WTC11 (cell line): ENCODE data around the gene GPLD1. TPM values are rescaled to one million over a fixed set of nuclear protein-coding genes. Genes with fewer than 3 reads are reported as not detected.
A peak's percentile ranks its signal among the peaks of the same experiment; 100 is the strongest.

Experiments used
- ATAC-seq: fragments of 200-7000 bp; cut with Tn5 transposase; 2 replicates; pipeline ENCODE4 v1.10.0; 2021; ENCODE audit warnings: mild to moderate bottlenecking, moderate library complexity
- CTCF ChIA-PET: fragments of 300-600 bp; sonication (Branson Sonifier 250); formaldehyde crosslinking; loops from one replicate; lab custom pipeline; 2021; ENCODE audit warnings: antibody characterized with exemption; lab: Charles Lee
- POLR2A ChIA-PET: fragments of 350-600 bp; sonication (Branson Sonifier 250); formaldehyde crosslinking; loops from one replicate; lab custom pipeline; 2021; ENCODE audit warnings: antibody characterized with exemption; lab: Charles Lee
- DNase-seq: peaks from one replicate; pipeline ENCODE4 v3.0.0; 2021; ENCODE audit warnings: low spot score
- H3K27ac Mint-ChIP-seq: 2 replicates; pipeline ENCODE4 v1.8.0; 2021; ENCODE audit warnings: mixed read lengths
- H3K27me3 Mint-ChIP-seq: 2 replicates; pipeline ENCODE4 v1.8.0; 2021; ENCODE audit warnings: low read depth, mild to moderate bottlenecking, moderate library complexity, mixed read lengths
- H3K36me3 Mint-ChIP-seq: 2 replicates; pipeline ENCODE4 v1.8.0; 2021; ENCODE audit warnings: mixed read lengths
- H3K4me1 Mint-ChIP-seq: 2 replicates; pipeline ENCODE4 v1.8.0; 2022; ENCODE audit warnings: mixed read lengths
- H3K4me3 Mint-ChIP-seq: 2 replicates; pipeline ENCODE4 v1.8.0; 2021; ENCODE audit warnings: mild to moderate bottlenecking, moderate library complexity, mixed read lengths
- H3K9me3 Mint-ChIP-seq: 2 replicates; pipeline ENCODE4 v1.8.0; 2021; ENCODE audit warnings: mixed read lengths
- ELF4 ChIP-seq: sonication (generic); formaldehyde crosslinking; IDR thresholded peaks from 2 replicates; pipeline ENCODE4 v1.8.1; 2022; ENCODE audit warnings: low read depth, mild to moderate bottlenecking, moderate library complexity, missing genetic modification reagents
- GABPB1 ChIP-seq: sonication (generic); formaldehyde crosslinking; IDR thresholded peaks from 2 replicates; pipeline ENCODE4 v1.8.1; 2023; ENCODE audit warnings: mild to moderate bottlenecking, missing genetic modification reagents
- HMGA2 ChIP-seq: fragments of 250-450 bp; sonication (Bioruptor Pico); IDR thresholded peaks from 2 replicates; pipeline ENCODE4 v1.4.0; 2021; ENCODE audit warnings: mild to moderate bottlenecking, moderate library complexity
- JAZF1 ChIP-seq: fragments of 250-450 bp; sonication (Bioruptor Pico); IDR thresholded peaks from 2 replicates; pipeline ENCODE4 v1.9.0; 2021; ENCODE audit warnings: moderate library complexity, mild to moderate bottlenecking, inconsistent platforms
- JUN ChIP-seq: sonication (generic); formaldehyde crosslinking; IDR thresholded peaks from 2 replicates; pipeline ENCODE4 v1.8.0; 2023; ENCODE audit warnings: mild to moderate bottlenecking, missing genetic modification reagents
- NFYB ChIP-seq: sonication (generic); formaldehyde crosslinking; conservative IDR thresholded peaks from 2 replicates; pipeline ENCODE4 v1.8.0; 2022; ENCODE audit warnings: low read depth, missing genetic modification reagents
- NR1H2 ChIP-seq: sonication (generic); formaldehyde crosslinking; IDR thresholded peaks from 2 replicates; pipeline ENCODE4 v1.9.0; 2021; ENCODE audit warnings: mild to moderate bottlenecking, moderate library complexity, missing genetic modification reagents
- NR3C1 ChIP-seq: sonication (generic); formaldehyde crosslinking; conservative IDR thresholded peaks from 2 replicates; pipeline ENCODE4 v1.8.1; 2023; ENCODE audit warnings: low read depth, mild to moderate bottlenecking, missing genetic modification reagents
- PRRX2 ChIP-seq: fragments of 250-450 bp; sonication (Bioruptor Pico); IDR thresholded peaks from 2 replicates; pipeline ENCODE4 v1.8.0; 2021; ENCODE audit warnings: mild to moderate bottlenecking
- RORB ChIP-seq: fragments of 250-450 bp; sonication (Bioruptor Pico); IDR thresholded peaks from 2 replicates; pipeline ENCODE4 v1.9.0; 2021; ENCODE audit warnings: mild to moderate bottlenecking
- TCF7 ChIP-seq: sonication (generic); formaldehyde crosslinking; IDR thresholded peaks from 2 replicates; pipeline ENCODE4 v1.8.0; 2022; ENCODE audit warnings: mild to moderate bottlenecking, low read depth, missing genetic modification reagents, moderate library complexity
- ZNF416 ChIP-seq: fragments of 250-450 bp; sonication (Bioruptor Pico); IDR thresholded peaks from 2 replicates; pipeline ENCODE4 v1.9.0; 2021; ENCODE audit warnings: mild to moderate bottlenecking, inconsistent platforms
- total RNA-seq: library from RNA; stranded (reverse); gene quantifications from 3 replicates; pipeline ENCODE4 v1.2.3, GENCODE V29; 2021
- TF ChIP-seq, protein P1 (sequence below): sonication (generic); formaldehyde crosslinking; IDR thresholded peaks from 2 replicates; pipeline ENCODE4 v1.8.1; 2023; ENCODE audit warnings: mild to moderate bottlenecking, missing genetic modification reagents, moderate library complexity
- TF ChIP-seq, protein P2 (sequence below): sonication (generic); formaldehyde crosslinking; conservative IDR thresholded peaks from 2 replicates; pipeline ENCODE4 v1.8.1; 2023; ENCODE audit warnings: mild to moderate bottlenecking, low read depth, missing genetic modification reagents, moderate library complexity
- TF ChIP-seq, protein P3 (sequence below): fragments of 250-450 bp; sonication (Bioruptor Pico); IDR thresholded peaks from 2 replicates; pipeline ENCODE4 v1.9.0; 2021; ENCODE audit warnings: mild to moderate bottlenecking
- TF ChIP-seq, protein P4 (sequence below): sonication (generic); formaldehyde crosslinking; IDR thresholded peaks from 2 replicates; pipeline ENCODE4 v1.8.0; 2022; ENCODE audit warnings: mild to moderate bottlenecking, missing genetic modification reagents
- TF ChIP-seq, protein P5 (sequence below): sonication (generic); formaldehyde crosslinking; IDR thresholded peaks from 2 replicates; pipeline ENCODE4 v1.8.0; 2022; ENCODE audit warnings: missing genetic modification reagents
- TF ChIP-seq, protein P6 (sequence below): fragments of 250-450 bp; sonication (Bioruptor Pico); IDR thresholded peaks from 2 replicates; pipeline ENCODE4 v2.1.2; 2022; ENCODE audit warnings: mild to moderate bottlenecking, moderate library complexity

Gene GPLD1
- total RNA-seq, 1 experiment from 2014 or later, result 8.4 TPM

DNA sequence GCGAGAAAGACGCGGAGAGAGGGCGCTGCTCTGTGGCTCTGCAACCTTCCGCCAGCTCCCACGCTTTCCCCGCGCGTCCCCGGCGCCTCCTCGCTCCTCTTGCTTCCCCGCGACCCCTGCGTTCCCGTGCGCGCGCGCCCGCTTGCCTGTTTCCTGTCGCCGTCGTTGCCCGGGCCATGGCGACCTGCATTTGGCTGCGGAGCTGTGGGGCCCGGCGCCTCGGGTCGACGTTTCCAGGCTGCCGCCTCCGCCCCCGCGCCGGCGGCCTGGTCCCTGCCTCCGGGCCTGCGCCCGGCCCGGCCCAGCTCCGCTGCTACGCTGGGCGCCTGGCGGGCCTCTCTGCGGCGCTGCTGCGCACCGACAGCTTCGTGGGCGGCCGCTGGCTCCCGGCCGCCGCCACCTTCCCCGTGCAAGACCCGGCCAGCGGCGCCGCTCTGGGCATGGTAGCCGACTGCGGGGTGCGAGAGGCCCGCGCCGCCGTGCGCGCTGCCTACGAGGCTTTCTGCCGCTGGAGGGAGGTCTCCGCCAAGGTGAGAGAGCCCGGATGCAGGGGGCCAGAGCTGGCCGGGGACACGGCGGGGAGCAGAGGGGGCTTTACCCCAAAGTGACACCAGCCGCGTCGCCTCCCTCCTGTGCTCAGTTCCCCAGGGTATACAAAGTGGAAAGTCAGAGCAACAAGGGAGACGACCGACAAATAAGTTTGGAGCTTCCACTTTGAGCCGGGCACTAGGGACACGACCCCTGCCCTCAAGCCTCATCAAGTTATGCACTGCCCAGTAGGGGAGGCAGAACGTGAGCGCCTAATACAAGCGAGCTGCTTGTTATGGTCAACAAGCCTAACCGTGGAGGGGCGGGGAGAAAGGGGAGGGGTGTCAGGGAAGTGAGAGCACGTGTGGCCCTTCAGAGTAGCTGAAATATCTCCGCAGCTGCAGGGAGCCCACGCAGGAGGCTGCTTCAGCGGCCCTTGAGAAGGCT, 5.7 kb upstream of the GPLD1 start, which contains the start of gene ALDH5A1 (continued):
- TF ChIP-seq HMGA2 (CRISPR knock-in tag) (no peak), JUN (CRISPR knock-in tag) (peak; percentile 70; the same call in 1 of the 2 replicates), JAZF1 (CRISPR knock-in tag) (no peak), ZNF416 (CRISPR knock-in tag) (no peak), ELF4 (CRISPR knock-in tag) (0 out of 2 replicates have a peak, but pooled peaks have one; percentile 64), PRRX2 (CRISPR knock-in tag) (no peak), GABPB1 (CRISPR knock-in tag) (peak; percentile 20), NR3C1 (CRISPR knock-in tag) (no peak), TCF7 (no peak; the same call in 1 of the 2 replicates)
- TF ChIP-seq, protein P1, sequence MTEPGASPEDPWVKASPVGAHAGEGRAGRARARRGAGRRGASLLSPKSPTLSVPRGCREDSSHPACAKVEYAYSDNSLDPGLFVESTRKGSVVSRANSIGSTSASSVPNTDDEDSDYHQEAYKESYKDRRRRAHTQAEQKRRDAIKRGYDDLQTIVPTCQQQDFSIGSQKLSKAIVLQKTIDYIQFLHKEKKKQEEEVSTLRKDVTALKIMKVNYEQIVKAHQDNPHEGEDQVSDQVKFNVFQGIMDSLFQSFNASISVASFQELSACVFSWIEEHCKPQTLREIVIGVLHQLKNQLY (CRISPR knock-in tag), result no peak
- TF ChIP-seq, protein P2, sequence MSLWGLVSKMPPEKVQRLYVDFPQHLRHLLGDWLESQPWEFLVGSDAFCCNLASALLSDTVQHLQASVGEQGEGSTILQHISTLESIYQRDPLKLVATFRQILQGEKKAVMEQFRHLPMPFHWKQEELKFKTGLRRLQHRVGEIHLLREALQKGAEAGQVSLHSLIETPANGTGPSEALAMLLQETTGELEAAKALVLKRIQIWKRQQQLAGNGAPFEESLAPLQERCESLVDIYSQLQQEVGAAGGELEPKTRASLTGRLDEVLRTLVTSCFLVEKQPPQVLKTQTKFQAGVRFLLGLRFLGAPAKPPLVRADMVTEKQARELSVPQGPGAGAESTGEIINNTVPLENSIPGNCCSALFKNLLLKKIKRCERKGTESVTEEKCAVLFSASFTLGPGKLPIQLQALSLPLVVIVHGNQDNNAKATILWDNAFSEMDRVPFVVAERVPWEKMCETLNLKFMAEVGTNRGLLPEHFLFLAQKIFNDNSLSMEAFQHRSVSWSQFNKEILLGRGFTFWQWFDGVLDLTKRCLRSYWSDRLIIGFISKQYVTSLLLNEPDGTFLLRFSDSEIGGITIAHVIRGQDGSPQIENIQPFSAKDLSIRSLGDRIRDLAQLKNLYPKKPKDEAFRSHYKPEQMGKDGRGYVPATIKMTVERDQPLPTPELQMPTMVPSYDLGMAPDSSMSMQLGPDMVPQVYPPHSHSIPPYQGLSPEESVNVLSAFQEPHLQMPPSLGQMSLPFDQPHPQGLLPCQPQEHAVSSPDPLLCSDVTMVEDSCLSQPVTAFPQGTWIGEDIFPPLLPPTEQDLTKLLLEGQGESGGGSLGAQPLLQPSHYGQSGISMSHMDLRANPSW (CRISPR knock-in tag), result no peak
- TF ChIP-seq, protein P3, sequence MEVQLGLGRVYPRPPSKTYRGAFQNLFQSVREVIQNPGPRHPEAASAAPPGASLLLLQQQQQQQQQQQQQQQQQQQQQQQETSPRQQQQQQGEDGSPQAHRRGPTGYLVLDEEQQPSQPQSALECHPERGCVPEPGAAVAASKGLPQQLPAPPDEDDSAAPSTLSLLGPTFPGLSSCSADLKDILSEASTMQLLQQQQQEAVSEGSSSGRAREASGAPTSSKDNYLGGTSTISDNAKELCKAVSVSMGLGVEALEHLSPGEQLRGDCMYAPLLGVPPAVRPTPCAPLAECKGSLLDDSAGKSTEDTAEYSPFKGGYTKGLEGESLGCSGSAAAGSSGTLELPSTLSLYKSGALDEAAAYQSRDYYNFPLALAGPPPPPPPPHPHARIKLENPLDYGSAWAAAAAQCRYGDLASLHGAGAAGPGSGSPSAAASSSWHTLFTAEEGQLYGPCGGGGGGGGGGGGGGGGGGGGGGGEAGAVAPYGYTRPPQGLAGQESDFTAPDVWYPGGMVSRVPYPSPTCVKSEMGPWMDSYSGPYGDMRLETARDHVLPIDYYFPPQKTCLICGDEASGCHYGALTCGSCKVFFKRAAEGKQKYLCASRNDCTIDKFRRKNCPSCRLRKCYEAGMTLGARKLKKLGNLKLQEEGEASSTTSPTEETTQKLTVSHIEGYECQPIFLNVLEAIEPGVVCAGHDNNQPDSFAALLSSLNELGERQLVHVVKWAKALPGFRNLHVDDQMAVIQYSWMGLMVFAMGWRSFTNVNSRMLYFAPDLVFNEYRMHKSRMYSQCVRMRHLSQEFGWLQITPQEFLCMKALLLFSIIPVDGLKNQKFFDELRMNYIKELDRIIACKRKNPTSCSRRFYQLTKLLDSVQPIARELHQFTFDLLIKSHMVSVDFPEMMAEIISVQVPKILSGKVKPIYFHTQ, result no peak
- TF ChIP-seq, protein P4, sequence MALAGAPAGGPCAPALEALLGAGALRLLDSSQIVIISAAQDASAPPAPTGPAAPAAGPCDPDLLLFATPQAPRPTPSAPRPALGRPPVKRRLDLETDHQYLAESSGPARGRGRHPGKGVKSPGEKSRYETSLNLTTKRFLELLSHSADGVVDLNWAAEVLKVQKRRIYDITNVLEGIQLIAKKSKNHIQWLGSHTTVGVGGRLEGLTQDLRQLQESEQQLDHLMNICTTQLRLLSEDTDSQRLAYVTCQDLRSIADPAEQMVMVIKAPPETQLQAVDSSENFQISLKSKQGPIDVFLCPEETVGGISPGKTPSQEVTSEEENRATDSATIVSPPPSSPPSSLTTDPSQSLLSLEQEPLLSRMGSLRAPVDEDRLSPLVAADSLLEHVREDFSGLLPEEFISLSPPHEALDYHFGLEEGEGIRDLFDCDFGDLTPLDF, result no peak

DNA sequence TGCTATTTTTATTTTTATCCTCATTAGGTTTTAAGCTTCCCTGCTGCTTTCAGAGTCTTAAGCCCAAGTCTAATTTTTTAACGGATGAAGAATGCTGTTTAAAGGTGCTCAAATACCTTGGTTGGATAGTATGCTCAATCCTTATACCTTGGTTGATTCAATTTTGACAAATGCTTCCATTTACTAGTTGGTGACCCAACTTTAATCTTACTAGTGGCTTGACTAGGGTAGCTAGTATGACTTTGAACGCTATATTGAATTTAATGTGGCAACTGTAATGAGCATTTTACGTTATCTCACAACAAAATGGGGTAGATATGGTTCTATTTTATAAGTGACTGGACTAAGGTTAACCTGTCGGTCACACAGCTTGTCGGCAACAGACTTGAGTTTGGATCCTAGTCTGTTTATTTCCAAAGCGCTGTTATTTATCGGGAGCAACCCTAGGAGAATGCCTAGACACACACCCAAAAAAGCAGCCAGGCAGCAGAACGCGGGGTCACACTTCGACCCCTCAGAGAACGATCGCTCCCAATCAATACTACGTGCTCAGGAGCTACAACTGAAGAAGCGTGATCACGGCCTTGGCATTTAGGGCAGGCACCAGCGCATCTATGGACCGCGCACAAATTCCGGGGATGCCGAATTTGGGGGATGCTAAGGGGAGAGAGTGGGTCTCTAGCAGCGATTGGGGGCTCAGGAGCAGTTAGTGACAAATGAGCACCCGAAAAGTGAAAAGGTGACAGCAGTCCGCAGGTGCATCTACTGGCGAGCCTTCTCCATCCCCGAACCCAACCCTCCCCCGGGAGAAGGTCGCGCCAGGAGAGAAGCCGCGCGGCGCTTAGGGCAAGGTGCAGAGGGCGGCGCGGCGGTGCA, 4.8 kb upstream of the GPLD1 start:
- peaks cover 13% of the 10 kb centered on the region for H3K36me3 Mint-ChIP-seq
- H3K4me3 Mint-ChIP-seq, result peak overlapping the region; percentile 78
- H3K27ac Mint-ChIP-seq, result no peak overlapping the region
- peaks cover 14% of the 10 kb centered on the region for H3K9me3 Mint-ChIP-seq
- peak; percentile 62 for ATAC-seq
- peaks cover 34% of the 10 kb centered on the region for H3K4me1 Mint-ChIP-seq
- ChIA-PET CTCF (interaction anchor here (0.5 to 5.6 kb wide), 25 partner anchors 11 to 237 kb away, joined by 3 to 58 read pairs (median 5); partner anchors contain the start of gene KIAA0319), POLR2A (interaction anchor here (0.9 to 1.4 kb wide), 4 partner anchors 28 to 209 kb away, joined by 3 to 4 read pairs (median 4); partner anchors contain the start of genes ACOT13 and TDP2)
- no peak for DNase-seq
- peaks cover 37% of the 10 kb centered on the region for H3K27me3 Mint-ChIP-seq
- TF ChIP-seq, protein P5, sequence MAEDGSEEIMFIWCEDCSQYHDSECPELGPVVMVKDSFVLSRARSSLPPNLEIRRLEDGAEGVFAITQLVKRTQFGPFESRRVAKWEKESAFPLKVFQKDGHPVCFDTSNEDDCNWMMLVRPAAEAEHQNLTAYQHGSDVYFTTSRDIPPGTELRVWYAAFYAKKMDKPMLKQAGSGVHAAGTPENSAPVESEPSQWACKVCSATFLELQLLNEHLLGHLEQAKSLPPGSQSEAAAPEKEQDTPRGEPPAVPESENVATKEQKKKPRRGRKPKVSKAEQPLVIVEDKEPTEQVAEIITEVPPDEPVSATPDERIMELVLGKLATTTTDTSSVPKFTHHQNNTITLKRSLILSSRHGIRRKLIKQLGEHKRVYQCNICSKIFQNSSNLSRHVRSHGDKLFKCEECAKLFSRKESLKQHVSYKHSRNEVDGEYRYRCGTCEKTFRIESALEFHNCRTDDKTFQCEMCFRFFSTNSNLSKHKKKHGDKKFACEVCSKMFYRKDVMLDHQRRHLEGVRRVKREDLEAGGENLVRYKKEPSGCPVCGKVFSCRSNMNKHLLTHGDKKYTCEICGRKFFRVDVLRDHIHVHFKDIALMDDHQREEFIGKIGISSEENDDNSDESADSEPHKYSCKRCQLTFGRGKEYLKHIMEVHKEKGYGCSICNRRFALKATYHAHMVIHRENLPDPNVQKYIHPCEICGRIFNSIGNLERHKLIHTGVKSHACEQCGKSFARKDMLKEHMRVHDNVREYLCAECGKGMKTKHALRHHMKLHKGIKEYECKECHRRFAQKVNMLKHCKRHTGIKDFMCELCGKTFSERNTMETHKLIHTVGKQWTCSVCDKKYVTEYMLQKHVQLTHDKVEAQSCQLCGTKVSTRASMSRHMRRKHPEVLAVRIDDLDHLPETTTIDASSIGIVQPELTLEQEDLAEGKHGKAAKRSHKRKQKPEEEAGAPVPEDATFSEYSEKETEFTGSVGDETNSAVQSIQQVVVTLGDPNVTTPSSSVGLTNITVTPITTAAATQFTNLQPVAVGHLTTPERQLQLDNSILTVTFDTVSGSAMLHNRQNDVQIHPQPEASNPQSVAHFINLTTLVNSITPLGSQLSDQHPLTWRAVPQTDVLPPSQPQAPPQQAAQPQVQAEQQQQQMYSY (CRISPR knock-in tag), result no peak
- TF ChIP-seq, protein P6, sequence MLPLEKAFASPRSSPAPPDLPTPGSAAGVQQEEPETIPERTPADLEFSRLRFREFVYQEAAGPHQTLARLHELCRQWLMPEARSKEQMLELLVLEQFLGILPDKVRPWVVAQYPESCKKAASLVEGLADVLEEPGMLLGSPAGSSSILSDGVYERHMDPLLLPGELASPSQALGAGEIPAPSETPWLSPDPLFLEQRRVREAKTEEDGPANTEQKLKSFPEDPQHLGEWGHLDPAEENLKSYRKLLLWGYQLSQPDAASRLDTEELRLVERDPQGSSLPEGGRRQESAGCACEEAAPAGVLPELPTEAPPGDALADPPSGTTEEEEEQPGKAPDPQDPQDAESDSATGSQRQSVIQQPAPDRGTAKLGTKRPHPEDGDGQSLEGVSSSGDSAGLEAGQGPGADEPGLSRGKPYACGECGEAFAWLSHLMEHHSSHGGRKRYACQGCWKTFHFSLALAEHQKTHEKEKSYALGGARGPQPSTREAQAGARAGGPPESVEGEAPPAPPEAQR (CRISPR knock-in tag), result no peak
- TF ChIP-seq NFYB (CRISPR knock-in tag) (no peak), NR1H2 (no peak), RORB (CRISPR knock-in tag) (no peak), TCF7 (no peak)
- TF ChIP-seq, protein P4, result no peak
